A549 (cell line): ENCODE measurements around the gene CCNB2.

Source experiments
- EP300 ChIP-seq, 2 experiments: fragments of >200 bp; sonication (Bioruptor Twin); formaldehyde crosslinking; IDR thresholded peaks; 2 replicates in 1 of 2; 3 replicates in 1 of 2; pipeline ENCODE4 v1.6.1; 2016 to 2017
- POLR2A ChIP-seq: IDR thresholded peaks from 2 replicates; pipeline ENCODE4 v1.6.1; 2012; ENCODE audit warnings: mild to moderate bottlenecking, low read length
- POLR2AphosphoS2 ChIP-seq: conservative IDR thresholded peaks from 2 replicates; pipeline ENCODE4 v1.6.1; 2012; ENCODE audit warnings: low read length, improper control_type of control experiment, inconsistent platforms
- SMC3 ChIP-seq: fragments of >200 bp; sonication (Bioruptor Twin); formaldehyde crosslinking; IDR thresholded peaks from 3 replicates; pipeline ENCODE4 v1.6.1; 2018; ENCODE audit warnings: inconsistent platforms
- TF ChIP-seq, protein P1 (sequence below): fragments of >200 bp; sonication (Bioruptor Twin); formaldehyde crosslinking; IDR thresholded peaks from 3 replicates; pipeline ENCODE4 v1.5.1; 2016

DNA sequence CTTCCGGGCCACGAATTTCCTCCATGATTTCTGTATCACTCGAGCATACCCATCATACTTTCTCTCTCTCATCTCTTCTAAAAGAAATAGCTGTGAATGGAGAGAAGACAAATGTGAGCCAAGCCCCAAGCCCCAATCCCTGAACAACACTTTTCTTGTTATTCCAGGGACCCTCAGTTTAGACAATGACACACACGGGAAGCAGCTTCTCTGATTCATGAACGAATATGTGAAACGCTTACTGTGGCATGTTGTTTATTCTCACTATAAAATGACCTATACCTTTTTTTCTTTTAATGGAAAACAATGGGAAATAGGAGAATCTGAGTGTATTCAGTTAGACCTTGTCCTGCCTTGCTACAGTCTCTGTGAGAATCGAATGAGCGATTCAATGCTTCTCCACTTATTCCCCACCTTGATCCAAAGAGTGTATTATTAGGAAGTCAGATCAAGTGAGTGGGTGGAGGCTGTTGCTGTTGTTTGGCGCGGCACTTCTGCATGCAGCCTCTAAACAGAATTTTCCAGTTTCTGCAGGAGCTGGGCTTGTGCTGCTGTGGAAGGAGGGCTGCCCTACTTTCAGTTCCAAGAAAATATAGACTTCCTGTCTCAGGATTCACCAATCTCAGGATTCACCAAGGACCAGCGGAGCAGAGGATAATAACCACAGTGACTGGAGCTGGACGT is 69.3 kb downstream of the CCNB2 start:
- TF ChIP-seq POLR2A (no peak), POLR2AphosphoS2 (no peak), EP300 (IDR thresholded peaks at IDR 0.05) (no peak), SMC3 (no peak)
- TF ChIP-seq, protein P1, sequence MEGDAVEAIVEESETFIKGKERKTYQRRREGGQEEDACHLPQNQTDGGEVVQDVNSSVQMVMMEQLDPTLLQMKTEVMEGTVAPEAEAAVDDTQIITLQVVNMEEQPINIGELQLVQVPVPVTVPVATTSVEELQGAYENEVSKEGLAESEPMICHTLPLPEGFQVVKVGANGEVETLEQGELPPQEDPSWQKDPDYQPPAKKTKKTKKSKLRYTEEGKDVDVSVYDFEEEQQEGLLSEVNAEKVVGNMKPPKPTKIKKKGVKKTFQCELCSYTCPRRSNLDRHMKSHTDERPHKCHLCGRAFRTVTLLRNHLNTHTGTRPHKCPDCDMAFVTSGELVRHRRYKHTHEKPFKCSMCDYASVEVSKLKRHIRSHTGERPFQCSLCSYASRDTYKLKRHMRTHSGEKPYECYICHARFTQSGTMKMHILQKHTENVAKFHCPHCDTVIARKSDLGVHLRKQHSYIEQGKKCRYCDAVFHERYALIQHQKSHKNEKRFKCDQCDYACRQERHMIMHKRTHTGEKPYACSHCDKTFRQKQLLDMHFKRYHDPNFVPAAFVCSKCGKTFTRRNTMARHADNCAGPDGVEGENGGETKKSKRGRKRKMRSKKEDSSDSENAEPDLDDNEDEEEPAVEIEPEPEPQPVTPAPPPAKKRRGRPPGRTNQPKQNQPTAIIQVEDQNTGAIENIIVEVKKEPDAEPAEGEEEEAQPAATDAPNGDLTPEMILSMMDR: no peak
